Naive B cell (primary cell): ENCODE data around the gene PTPN5. TPM values are rescaled to one million over a fixed set of nuclear protein-coding genes. Genes with fewer than 3 reads are reported as not detected.

Experiments used
- ATAC-seq, 2 donors: fragments of 150-1000 bp; cut with Tn5 transposase; 2 replicates each; pipeline ENCODE4 v1.10.0; 2021; ENCODE audit warnings: low read depth in 2 of 2, mild to moderate bottlenecking in 2 of 2, moderate library complexity in 2 of 2
- DNase-seq: peaks from one replicate; pipeline ENCODE4 v3.0.0; 2022
- H3K27ac Mint-ChIP-seq, 6 donors: one replicate each; pipeline ENCODE4 v1.8.0; 2020 to 2022; ENCODE audit warnings: mild to moderate bottlenecking in 6 of 6, mixed read lengths in 6 of 6, moderate library complexity in 5 of 6, inconsistent platforms in 2 of 6
- H3K27me3 Mint-ChIP-seq, 3 donors: one replicate each; pipeline ENCODE4 v1.8.0; 2021 to 2022; ENCODE audit warnings: mixed read lengths in 3 of 3, mild to moderate bottlenecking in 1 of 3
- H3K36me3 Mint-ChIP-seq, 2 donors: one replicate each; pipeline ENCODE4 v1.8.0; 2020 to 2022; ENCODE audit warnings: mixed read lengths in 2 of 2, inconsistent platforms in 1 of 2, mild to moderate bottlenecking in 1 of 2
- H3K4me1 Mint-ChIP-seq, 3 donors: one replicate each; pipeline ENCODE4 v1.8.0; 2020 to 2022; ENCODE audit warnings: mixed read lengths in 3 of 3, inconsistent platforms in 1 of 3, mild to moderate bottlenecking in 1 of 3, moderate library complexity in 1 of 3
- H3K4me3 Mint-ChIP-seq, 8 donors: one replicate each; pipeline ENCODE4 v1.8.0; 2020 to 2022; ENCODE audit warnings: mild to moderate bottlenecking in 8 of 8, mixed read lengths in 8 of 8, moderate library complexity in 8 of 8, inconsistent platforms in 2 of 8
- H3K9me3 Mint-ChIP-seq, 7 donors: one replicate each; pipeline ENCODE4 v1.8.0; 2020 to 2022; ENCODE audit warnings: mixed read lengths in 7 of 7, mild to moderate bottlenecking in 5 of 7, inconsistent platforms in 2 of 7, moderate library complexity in 1 of 7
- polyA plus RNA-seq, 6 donors: library from polyadenylated mRNA; unstranded; fragments of 300-500 nt; fragmentation: Illumina TruSeq; gene quantifications; one replicate each; pipeline ENCODE4 v1.2.3, GENCODE V29; 2021; ENCODE audit warnings: low read depth in 6 of 6

PTPN5 gene
- polyA plus RNA-seq, 6 donors from 2014 or later = not detected

DNA sequence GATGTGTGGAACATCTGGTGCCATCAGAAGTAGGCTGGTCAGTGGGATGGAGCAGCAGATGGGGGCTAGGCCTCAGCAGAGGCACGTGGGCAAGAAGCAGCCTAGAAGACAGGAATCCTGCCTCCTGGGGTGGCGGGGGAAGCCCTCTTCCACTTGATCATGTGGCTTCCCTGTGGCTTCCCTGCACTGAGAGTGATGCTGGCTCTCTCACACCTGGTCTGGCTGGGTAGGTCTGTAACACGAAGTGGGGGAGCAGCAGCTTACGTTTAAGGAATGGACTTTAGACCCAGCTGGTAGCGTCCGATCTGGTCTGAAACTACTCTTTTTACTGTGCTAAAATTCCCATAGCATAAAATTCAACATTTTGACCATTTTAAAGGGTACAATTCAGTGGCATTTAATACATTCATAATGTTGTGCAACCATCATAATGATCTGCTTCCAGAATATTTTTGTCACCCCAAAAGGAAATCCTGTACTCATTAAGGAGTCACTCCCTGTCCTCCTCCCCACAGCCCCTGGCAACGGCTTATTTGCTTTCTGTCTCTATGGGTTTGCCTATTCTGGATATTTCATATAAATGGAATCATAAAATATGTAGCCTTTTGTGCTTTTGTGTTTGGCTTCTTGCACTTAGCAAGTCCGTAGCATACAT, 21.7 kb downstream of the PTPN5 start:
- peak overlapping the region in 2 of 6 donors; percentile 69 to 80 for H3K27ac Mint-ChIP-seq
- peaks cover 11 to 39% (median 27%) of the 10 kb centered on the region in 3 donors for H3K27me3 Mint-ChIP-seq
- ATAC-seq (no peak), DNase-seq (no peak)
- no peaks in the 10 kb centered on the region for H3K4me1 Mint-ChIP-seq
- no peaks in the 10 kb centered on the region for H3K36me3 Mint-ChIP-seq
- H3K9me3 Mint-ChIP-seq = no peaks in the 10 kb centered on the region
- H3K4me3 Mint-ChIP-seq = no peak overlapping the region

DNA sequence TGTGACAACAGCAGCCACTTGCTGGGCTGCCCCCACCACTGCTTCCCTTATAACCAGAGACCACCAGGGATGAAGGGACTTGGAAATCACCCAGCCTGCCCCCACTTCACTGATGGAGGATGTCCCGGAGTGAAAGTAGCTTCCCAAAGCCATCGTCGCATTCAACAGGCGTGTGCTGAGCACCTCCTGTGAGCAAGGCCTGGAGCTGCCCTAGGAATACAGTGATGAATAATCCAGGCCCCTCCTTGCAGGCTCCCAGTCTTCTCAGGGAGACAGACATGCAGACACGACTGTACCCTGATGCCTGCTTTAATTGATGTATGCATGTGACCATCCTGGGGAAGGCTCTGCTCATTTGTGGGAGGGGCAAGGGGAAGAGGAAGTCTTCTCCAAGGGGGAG, 22.6 kb downstream of the PTPN5 start:
- no peaks in the 10 kb centered on the region for H3K4me1 Mint-ChIP-seq
- ATAC-seq (no peak), DNase-seq (no peak)
- no peaks in the 10 kb centered on the region for H3K36me3 Mint-ChIP-seq
- H3K27me3 Mint-ChIP-seq = peaks cover 11 to 33% (median 27%) of the 10 kb centered on the region in 3 donors
- no peak overlapping the region for H3K4me3 Mint-ChIP-seq
- no peak overlapping the region for H3K27ac Mint-ChIP-seq
- H3K9me3 Mint-ChIP-seq = no peaks in the 10 kb centered on the region

DNA sequence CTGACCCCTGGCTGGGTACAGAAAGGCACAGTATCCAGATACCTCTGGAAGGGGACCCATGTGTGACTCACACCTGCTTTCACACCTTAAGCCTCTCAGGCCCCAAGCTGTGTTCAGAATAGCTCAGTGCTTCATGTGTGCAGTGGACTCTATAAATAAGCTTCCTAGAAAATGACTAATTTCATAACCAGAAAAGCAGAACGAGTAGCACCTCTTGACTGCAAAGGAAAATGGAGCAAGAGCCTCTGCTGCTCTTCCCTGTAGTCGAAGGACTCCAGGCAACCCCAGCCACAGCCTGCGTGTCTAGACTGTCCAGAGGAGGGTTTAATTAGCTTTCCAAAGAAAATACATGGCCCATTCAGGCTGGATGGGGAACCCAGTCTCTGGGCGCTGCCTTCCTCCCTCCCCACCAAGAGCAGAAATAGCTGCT, 23.1 kb downstream of the PTPN5 start:
- Mint-ChIP-seq H3K4me1 (no peaks in the 10 kb centered on the region), H3K9me3 (no peaks in the 10 kb centered on the region), H3K4me3 (no peak overlapping the region), H3K27ac (no peak overlapping the region), H3K27me3 (peaks cover 6 to 33% (median 27%) of the 10 kb centered on the region in 3 donors), H3K36me3 (no peaks in the 10 kb centered on the region)
- no peak for ATAC-seq
- DNase-seq = no peak

DNA sequence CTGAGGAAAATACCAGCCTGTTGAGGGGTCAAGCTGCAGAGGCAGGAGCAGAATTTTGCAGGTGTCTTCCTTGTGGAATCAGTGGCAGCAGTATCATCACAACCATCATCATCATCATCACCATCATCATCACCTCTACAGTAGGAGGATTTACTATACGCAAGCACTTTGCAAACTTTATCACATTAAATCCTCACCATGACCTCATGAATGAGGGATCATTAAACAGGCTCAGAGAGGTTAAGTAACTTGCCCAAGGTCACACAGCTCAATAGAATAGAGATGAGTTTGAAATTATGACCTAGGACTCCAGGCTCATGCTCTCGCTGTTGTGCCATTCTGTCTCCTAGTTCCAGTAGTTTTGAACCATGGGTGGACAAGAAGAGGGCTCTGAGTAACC, 25.6 kb downstream of the PTPN5 start:
- ATAC-seq (no peak), DNase-seq (no peak)
- Mint-ChIP-seq H3K36me3 (no peaks in the 10 kb centered on the region), H3K27ac (no peak overlapping the region), H3K9me3 (no peaks in the 10 kb centered on the region), H3K27me3 (peaks cover under 1 to 13% (median 6%) of the 10 kb centered on the region in 3 donors), H3K4me3 (no peak overlapping the region), H3K4me1 (no peaks in the 10 kb centered on the region)

DNA sequence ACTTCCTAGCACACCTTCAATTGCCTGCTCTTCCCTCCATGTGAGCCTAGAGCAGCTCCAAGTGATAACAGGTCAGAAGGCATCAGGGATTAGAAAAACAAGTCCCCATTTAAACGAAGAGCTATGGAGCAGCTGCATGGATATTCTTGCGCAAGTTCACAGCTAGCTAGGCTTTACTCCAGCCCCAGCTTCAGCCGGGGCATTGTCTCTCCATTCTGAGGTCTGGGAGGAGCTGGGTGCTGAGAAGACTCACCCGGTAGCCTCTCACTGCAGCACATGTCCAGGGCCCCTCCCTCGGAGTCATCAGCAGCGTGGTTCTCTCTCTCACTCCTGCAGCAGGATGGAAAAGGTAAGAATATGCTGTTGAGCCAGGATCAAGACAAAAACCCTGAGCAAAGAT, 26.0 kb downstream of the PTPN5 start:
- H3K27me3 Mint-ChIP-seq = peaks cover 0 to 11% (median 2%) of the 10 kb centered on the region in 3 donors
- no peaks in the 10 kb centered on the region for H3K36me3 Mint-ChIP-seq
- no peaks in the 10 kb centered on the region for H3K9me3 Mint-ChIP-seq
- peak overlapping the region in 3 of 6 donors; percentile 8 to 63 (median 37) for H3K27ac Mint-ChIP-seq
- no peaks in the 10 kb centered on the region for H3K4me1 Mint-ChIP-seq
- no peak overlapping the region for H3K4me3 Mint-ChIP-seq
- DNase-seq (no peak), ATAC-seq (no peak)

DNA sequence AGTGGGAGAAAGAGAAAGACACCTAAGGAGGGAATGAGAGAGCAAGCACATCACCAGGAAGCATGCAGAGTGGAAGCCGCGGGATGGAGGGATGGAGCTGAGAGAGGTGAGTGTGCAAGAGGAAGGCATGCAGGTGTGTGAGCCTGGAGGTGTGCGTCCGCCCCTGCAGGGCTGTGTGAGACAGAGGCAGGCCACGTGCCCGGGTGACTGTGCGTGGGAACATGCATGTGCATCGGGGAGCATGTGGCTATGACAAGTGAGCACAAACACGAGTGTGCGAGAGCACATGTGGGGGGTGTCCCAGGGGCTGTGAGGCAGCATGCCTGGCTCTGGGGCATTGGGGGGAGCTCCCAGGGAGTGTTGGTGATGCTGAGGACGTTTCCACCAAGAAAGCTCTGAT, 29.9 kb downstream of the PTPN5 start:
- peaks cover 0 to 19% (median 0%) of the 10 kb centered on the region in 3 donors for H3K27me3 Mint-ChIP-seq
- no peak overlapping the region for H3K27ac Mint-ChIP-seq
- no peaks in the 10 kb centered on the region for H3K4me1 Mint-ChIP-seq
- no peak for ATAC-seq
- no peaks in the 10 kb centered on the region for H3K9me3 Mint-ChIP-seq
- H3K4me3 Mint-ChIP-seq = no peak overlapping the region
- no peaks in the 10 kb centered on the region for H3K36me3 Mint-ChIP-seq
- no peak for DNase-seq

DNA sequence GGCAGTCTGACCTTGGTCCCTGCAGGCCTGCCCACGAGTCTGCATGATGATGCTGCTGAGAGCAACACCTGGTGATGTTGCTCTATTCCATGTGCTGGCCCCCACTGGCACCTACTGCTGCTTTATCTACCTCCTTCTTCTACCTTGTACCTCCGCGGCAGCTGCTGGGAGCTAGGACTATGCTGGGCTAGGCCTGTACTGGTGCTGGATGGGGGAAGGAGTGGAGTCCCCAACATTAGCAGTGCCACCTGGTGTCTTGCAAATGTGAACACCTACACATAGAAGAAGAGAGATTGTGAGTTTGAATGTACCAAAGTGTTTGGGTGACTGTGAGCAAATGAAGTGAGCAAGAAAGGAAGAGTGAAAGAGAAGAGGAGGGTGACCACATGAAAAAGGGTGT, 30.5 kb downstream of the PTPN5 start:
- peaks cover 0 to 19% (median 0%) of the 10 kb centered on the region in 3 donors for H3K27me3 Mint-ChIP-seq
- peak overlapping the region in 1 of 6 donors; percentile 34 for H3K27ac Mint-ChIP-seq
- no peaks in the 10 kb centered on the region for H3K36me3 Mint-ChIP-seq
- ATAC-seq = no peak
- H3K4me1 Mint-ChIP-seq = no peaks in the 10 kb centered on the region
- H3K9me3 Mint-ChIP-seq = no peaks in the 10 kb centered on the region
- no peak overlapping the region for H3K4me3 Mint-ChIP-seq
- no peak for DNase-seq

DNA sequence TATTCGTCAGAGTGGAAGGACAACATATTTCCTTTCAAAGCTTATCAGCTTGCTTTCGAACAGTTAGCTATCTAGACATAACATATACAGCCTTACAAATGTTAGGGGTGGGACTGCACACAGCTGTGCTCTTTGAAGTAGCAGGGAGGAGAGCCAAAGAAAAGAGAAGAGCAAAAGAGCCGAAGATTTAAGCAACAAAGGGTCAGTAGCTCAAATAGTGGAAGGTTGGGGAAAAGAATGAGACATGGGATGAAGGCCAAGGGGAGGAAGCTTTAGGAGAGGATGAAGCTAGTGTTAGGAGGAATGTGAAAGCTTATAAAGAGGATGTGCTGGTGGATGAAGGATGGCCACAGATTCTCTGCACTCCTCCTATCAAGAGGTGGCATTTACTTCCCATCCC, 33.8 kb downstream of the PTPN5 start:
- Mint-ChIP-seq H3K4me3 (no peak overlapping the region), H3K27me3 (peaks cover 9 to 25% (median 9%) of the 10 kb centered on the region in 3 donors), H3K36me3 (no peaks in the 10 kb centered on the region), H3K4me1 (no peaks in the 10 kb centered on the region), H3K9me3 (no peaks in the 10 kb centered on the region), H3K27ac (no peak overlapping the region)
- DNase-seq (no peak), ATAC-seq (no peak)

- Mint-ChIP-seq H3K4me1 (no peaks in the 10 kb centered on the region), H3K27me3 (peaks cover 12 to 25% (median 16%) of the 10 kb centered on the region in 3 donors), H3K36me3 (no peaks in the 10 kb centered on the region), H3K4me3 (no peak overlapping the region), H3K9me3 (no peaks in the 10 kb centered on the region), H3K27ac (no peak overlapping the region)
- DNase-seq = no peak
- ATAC-seq = no peak
These were observed 34.7 kb downstream of the PTPN5 start for GRCh38 chr11:18756889-18757288.

GRCh38 chr11:18754308-18754707, 37.3 kb downstream of the PTPN5 start:
- H3K4me1 Mint-ChIP-seq = no peaks in the 10 kb centered on the region
- H3K36me3 Mint-ChIP-seq = no peaks in the 10 kb centered on the region
- no peak overlapping the region for H3K4me3 Mint-ChIP-seq
- no peak overlapping the region for H3K27ac Mint-ChIP-seq
- DNase-seq (no peak), ATAC-seq (no peak)
- H3K9me3 Mint-ChIP-seq = no peaks in the 10 kb centered on the region
- H3K27me3 Mint-ChIP-seq = peaks cover 13 to 38% (median 20%) of the 10 kb centered on the region in 3 donors

GRCh38 chr11:18752502-18752901, 39.1 kb downstream of the PTPN5 start:
- Mint-ChIP-seq H3K4me1 (no peaks in the 10 kb centered on the region), H3K36me3 (no peaks in the 10 kb centered on the region), H3K27me3 (peaks cover 13 to 29% (median 27%) of the 10 kb centered on the region in 3 donors), H3K9me3 (no peaks in the 10 kb centered on the region), H3K27ac (no peak overlapping the region), H3K4me3 (no peak overlapping the region)
- DNase-seq (no peak), ATAC-seq (no peak)

DNA sequence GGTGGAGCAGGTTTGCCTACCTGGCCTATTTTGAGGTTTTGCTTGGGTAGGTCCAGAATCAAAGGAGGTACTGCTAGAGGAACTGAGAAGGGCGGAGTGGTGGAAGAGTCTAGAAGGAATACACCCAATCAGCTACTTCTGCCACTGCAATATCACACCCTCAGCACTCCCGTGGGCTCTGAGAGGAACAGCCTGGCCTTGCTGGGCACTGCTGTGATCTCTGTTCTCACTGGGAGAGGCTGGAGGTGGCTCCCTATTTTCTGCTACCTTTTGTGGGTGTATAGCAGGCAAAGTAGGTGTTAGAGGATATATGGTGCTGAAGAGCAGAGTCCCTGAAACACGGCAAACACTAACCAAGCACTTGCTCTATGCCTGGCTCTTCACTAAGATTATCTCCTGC, 40.7 kb downstream of the PTPN5 start:
- H3K27ac Mint-ChIP-seq = no peak overlapping the region
- no peaks in the 10 kb centered on the region for H3K9me3 Mint-ChIP-seq
- DNase-seq (no peak), ATAC-seq (no peak)
- H3K4me1 Mint-ChIP-seq = no peaks in the 10 kb centered on the region
- peaks cover 13 to 27% (median 25%) of the 10 kb centered on the region in 3 donors for H3K27me3 Mint-ChIP-seq
- H3K4me3 Mint-ChIP-seq = no peak overlapping the region
- H3K36me3 Mint-ChIP-seq = no peaks in the 10 kb centered on the region

DNA sequence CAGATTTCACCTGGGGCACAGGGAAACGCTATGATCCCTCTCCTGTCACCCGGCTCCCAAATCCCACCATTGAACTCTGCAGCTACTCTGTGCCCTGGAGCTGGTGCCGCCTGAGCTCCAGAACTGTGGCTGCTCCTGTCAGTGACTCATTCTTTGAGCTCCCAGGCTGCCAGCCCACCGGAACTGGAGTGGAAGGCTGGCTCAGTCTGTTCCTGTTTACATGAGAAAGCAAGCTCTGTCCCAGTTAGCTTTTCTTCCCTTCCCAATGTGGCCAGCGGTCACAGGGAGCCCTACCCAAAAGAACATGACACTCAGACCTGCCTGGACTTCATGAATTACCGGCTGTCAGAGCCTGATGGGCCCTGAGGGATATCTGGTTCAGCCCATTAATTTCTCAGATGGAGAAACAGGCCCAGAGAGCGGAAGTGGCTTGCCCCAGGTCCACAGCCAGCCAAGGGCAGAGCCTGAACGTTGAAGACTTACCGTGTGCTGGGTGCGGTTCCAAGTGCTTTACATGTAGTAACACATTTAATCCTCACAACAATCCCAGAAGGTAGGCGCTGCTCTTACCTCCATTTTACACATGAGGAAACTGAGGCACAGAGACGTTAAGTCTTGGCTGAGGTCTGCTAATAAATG, 41.8 kb downstream of the PTPN5 start:
- no peak for ATAC-seq
- H3K4me1 Mint-ChIP-seq = no peaks in the 10 kb centered on the region
- H3K9me3 Mint-ChIP-seq = no peaks in the 10 kb centered on the region
- H3K27me3 Mint-ChIP-seq = peaks cover 20 to 24% (median 22%) of the 10 kb centered on the region in 3 donors
- no peak overlapping the region for H3K4me3 Mint-ChIP-seq
- H3K36me3 Mint-ChIP-seq = no peaks in the 10 kb centered on the region
- no peak overlapping the region for H3K27ac Mint-ChIP-seq
- no peak for DNase-seq

DNA sequence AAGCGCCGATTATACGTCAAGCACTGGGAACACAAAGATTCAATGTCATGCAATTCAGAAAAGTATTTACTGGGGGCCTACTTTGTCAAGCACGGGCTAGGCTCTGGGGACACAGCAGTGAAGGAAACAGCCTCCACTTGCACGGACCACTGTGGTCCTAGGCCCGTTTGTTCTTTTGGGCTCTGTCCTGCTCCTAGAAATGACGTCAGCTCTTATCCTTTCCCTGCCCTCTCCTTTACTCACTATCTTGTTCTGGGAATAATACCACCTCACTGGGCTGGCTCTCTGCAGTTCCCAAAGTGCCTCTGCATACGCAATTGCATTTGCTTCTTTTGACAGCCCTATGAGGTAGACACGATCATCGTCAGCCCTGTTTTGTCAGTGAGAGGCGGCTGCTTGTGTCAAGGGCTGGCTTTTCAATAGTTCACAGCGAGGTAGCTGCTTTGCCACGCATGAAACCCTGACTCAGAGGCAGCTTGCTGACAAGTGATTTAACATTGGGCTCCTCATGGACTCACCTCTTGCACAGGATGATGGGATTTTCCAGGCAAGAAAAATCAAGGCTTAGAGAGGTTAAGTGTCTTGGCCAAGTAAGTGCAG, 42.7 kb downstream of the PTPN5 start:
- no peak for DNase-seq
- peak overlapping the region in 1 of 6 donors; percentile 67 for H3K27ac Mint-ChIP-seq
- H3K36me3 Mint-ChIP-seq = no peaks in the 10 kb centered on the region
- peaks cover 18 to 21% (median 18%) of the 10 kb centered on the region in 3 donors for H3K27me3 Mint-ChIP-seq
- H3K9me3 Mint-ChIP-seq = no peaks in the 10 kb centered on the region
- no peaks in the 10 kb centered on the region for H3K4me1 Mint-ChIP-seq
- H3K4me3 Mint-ChIP-seq = peak overlapping the region in 1 of 8 donors; percentile 17
- ATAC-seq = no peak
